AG04450 (cell line): ENCODE results near the gene CNEP1R1. TPM values are rescaled to one million over a fixed set of nuclear protein-coding genes. Genes with fewer than 3 reads are reported as not detected.

Source experiments
- CTCF ChIA-PET: fragments of 300-600, 350-600 bp; formaldehyde crosslinking; extraction: SDS; loops from one replicate; lab custom pipeline; 2022; ENCODE audit warnings: antibody characterized with exemption, inconsistent platforms; lab: Charles Lee
- POLR2A ChIA-PET: fragments of 350-600 bp; formaldehyde crosslinking; extraction: SDS; loops from one replicate; lab custom pipeline; 2021; ENCODE audit warnings: antibody characterized with exemption, inconsistent platforms; lab: Yijun Ruan, JAX
- DNase-seq: peaks from one replicate; pipeline ENCODE4 v3.0.0-alpha.2; 2011; ENCODE audit warnings: low read depth, low spot score
- H3K27ac ChIP-seq: one replicate; pipeline ENCODE4 v1.5.1; 2012; ENCODE audit warnings: low read depth, low read length, control low read depth
- H3K27me3 ChIP-seq: one replicate; pipeline ENCODE4 v1.6.0; 2012; ENCODE audit warnings: low read length; ENCODE audit not compliant: control insufficient read depth, insufficient read depth
- H3K4me3 ChIP-seq: 2 replicates; pipeline ENCODE4 v1.5.1; 2011; ENCODE audit warnings: mild to moderate bottlenecking, low read depth, low read length, control low read depth
- H3K9me3 ChIP-seq: 2 replicates; pipeline ENCODE4 v1.5.1; 2012; ENCODE audit warnings: low read length; ENCODE audit not compliant: control insufficient read depth, insufficient read depth
- CTCF ChIP-seq: IDR thresholded peaks from 2 replicates; pipeline ENCODE4 v1.5.1; 2011; ENCODE audit warnings: low read depth, low read length, control low read depth, inconsistent platforms
- polyA plus RNA-seq: library from polyadenylated mRNA; depleted of rRNA; stranded (reverse); fragments of >200 nt; gene quantifications from 2 replicates; pipeline ENCODE4 v1.2.3, GENCODE V29; 2011

Gene CNEP1R1
- polyA plus RNA-seq, 1 experiment, result 33.0 TPM

GRCh38 chr16:50059111-50059510 is 34.1 kb downstream of the CNEP1R1 start:
- ChIA-PET POLR2A (no interaction called here), CTCF (no interaction called here)
- TF ChIP-seq CTCF, result no peak

DNA sequence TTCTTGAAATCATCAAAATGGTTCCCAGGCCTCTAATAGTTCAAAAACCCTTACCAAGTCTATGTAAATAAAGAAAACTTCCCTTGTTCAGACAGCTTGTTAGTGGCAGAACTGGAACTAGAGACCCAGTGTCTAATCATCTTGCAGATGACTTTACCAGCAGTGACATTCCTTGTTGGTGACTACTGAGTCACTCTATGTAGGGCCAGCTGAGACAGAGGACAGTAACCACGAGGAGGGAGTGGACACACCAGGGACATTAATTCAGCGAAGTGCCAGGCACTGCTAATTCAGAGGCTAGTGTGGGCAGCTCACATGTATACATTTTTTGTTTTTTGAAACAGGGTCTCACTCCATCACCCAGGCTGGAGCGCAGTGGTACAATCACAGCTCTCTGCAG is 34.6 kb downstream of the CNEP1R1 start:
- Histone ChIP-seq H3K27ac (no peak overlapping the region), H3K27me3 (peaks cover 2% of the 10 kb centered on the region), H3K9me3 (peaks cover 2% of the 10 kb centered on the region), H3K4me3 (no peak overlapping the region)
- TF ChIP-seq CTCF, result no peak
- ChIA-PET POLR2A (no interaction called here), CTCF (no interaction called here)
- no peak for DNase-seq

More at GRCh38 chr16:50059111-50059510, 34.1 kb downstream of the CNEP1R1 start:
- H3K27me3 ChIP-seq, result peaks cover 2% of the 10 kb centered on the region
- H3K9me3 ChIP-seq, result peaks cover 2% of the 10 kb centered on the region
- no peak overlapping the region for H3K27ac ChIP-seq
- no peak overlapping the region for H3K4me3 ChIP-seq
- no peak for DNase-seq

- H3K27me3 ChIP-seq, result no peaks in the 10 kb centered on the region
- no peak for DNase-seq
- no peak for TF ChIP-seq CTCF
- no peak overlapping the region for H3K4me3 ChIP-seq
- no peaks in the 10 kb centered on the region; the same call in 1 of the 2 replicates for H3K9me3 ChIP-seq
- ChIA-PET POLR2A (no interaction called here), CTCF (interaction anchor here (0.8 to 1.3 kb wide), 3 partner anchors 36 to 745 kb away, joined by 3 to 6 read pairs (median 4); partner anchors contain the start of gene CNEP1R1)
- H3K27ac ChIP-seq, result no peak overlapping the region
These were observed 36.3 kb downstream of the CNEP1R1 start for GRCh38 chr16:50061326-50061725.

DNA sequence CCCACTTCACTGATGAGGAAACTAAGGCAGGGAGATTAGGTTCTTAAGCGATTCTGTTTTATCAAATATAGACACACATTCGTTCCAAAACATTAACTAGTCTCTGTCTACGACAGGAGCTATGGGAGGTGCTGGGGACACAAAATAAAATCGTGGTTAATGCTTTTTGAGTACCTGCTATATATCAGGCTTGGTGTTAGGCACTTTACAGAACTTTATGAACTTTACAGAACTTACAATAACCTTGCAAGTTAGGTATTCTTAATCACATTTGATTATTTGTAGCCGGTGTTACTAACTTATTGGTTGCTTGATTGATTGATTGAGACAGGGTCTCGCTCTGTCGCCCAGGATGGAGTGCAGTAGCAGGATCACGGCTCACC is 40.2 kb downstream of the CNEP1R1 start:
- H3K9me3 ChIP-seq, result no peaks in the 10 kb centered on the region
- no peak overlapping the region for H3K27ac ChIP-seq
- H3K27me3 ChIP-seq, result no peaks in the 10 kb centered on the region
- ChIA-PET CTCF (interaction anchor here (4.8 to 7.1 kb wide), 2 partner anchors 40 to 145 kb away, joined by 63 to 152 read pairs; partner anchors contain the start of gene CNEP1R1), POLR2A (interaction anchor here (0.6 to 1.5 kb wide), 2 partner anchors 145 to 299 kb away, joined by 4 to 5 read pairs; no protein-coding TSS in a partner anchor)
- H3K4me3 ChIP-seq, result peak overlapping the region; percentile 39
- DNase-seq, result no peak
- no peak for TF ChIP-seq CTCF

- no peak for TF ChIP-seq CTCF
- DNase-seq, result peak; percentile 85
- ChIA-PET CTCF (interaction anchor here (3.1 to 7.1 kb wide), 3 partner anchors 41 to 290 kb away, joined by 28 to 152 read pairs (median 63); partner anchors contain the start of gene CNEP1R1), POLR2A (interaction anchor here (0.6 to 1.5 kb wide), 3 partner anchors 41 to 272 kb away, joined by 3 to 5 read pairs (median 4); partner anchors contain the start of gene CNEP1R1)
- Histone ChIP-seq H3K27ac (peak within 1 kb of the TSS; percentile 84), H3K27me3 (no peaks in the 10 kb centered on the region), H3K4me3 (peak within 1 kb of the TSS; percentile 99), H3K9me3 (no peaks in the 10 kb centered on the region)
These were observed 40.8 kb downstream of the CNEP1R1 start, which contains the start of gene HEATR3 for GRCh38 chr16:50065624-50066481. HEATR3 (plus strand) TSS chr16:50065970; CDS start chr16:50066132, 162 bp downstream.
